Chondrocyte (in vitro differentiated cells): ENCODE results near the gene STAB1. TPM values are rescaled to one million over a fixed set of nuclear protein-coding genes. Genes with fewer than 3 reads are reported as not detected.
A peak's percentile ranks its signal among the peaks of the same experiment; 100 is the strongest.

Experiments used
- DNase-seq: peaks from one replicate; pipeline ENCODE4 v3.0.0; 2021; ENCODE audit warnings: mixed read lengths, low spot score
- H3K27ac Mint-ChIP-seq: one replicate; pipeline ENCODE4 v1.8.0; 2021; ENCODE audit warnings: mild to moderate bottlenecking, moderate library complexity, mixed read lengths; ENCODE audit not compliant: unreplicated experiment
- H3K27me3 Mint-ChIP-seq: 2 replicates; pipeline ENCODE4 v1.8.0; 2021; ENCODE audit warnings: low read depth, mixed read lengths
- H3K36me3 Mint-ChIP-seq: 2 replicates; pipeline ENCODE4 v1.8.0; 2021; ENCODE audit warnings: low read depth, mixed read lengths
- H3K4me1 Mint-ChIP-seq: 2 replicates; pipeline ENCODE4 v1.8.0; 2021; ENCODE audit warnings: low read depth, mild to moderate bottlenecking, mixed read lengths
- H3K4me3 Mint-ChIP-seq: one replicate; pipeline ENCODE4 v1.8.0; 2021; ENCODE audit warnings: mild to moderate bottlenecking, moderate library complexity, mixed read lengths; ENCODE audit not compliant: unreplicated experiment
- H3K9me3 Mint-ChIP-seq: 2 replicates; pipeline ENCODE4 v1.8.0; 2021; ENCODE audit warnings: low read depth, mixed read lengths
- CTCF ChIP-seq: fragments of 200-600 bp; sonication (generic); IDR thresholded peaks from 2 replicates; pipeline ENCODE4 v1.5.0; 2021; ENCODE audit warnings: antibody characterized with exemption, mild to moderate bottlenecking, moderate library complexity
- total RNA-seq: library from RNA; stranded (reverse); gene quantifications from 3 replicates; pipeline ENCODE4 v1.2.1, GENCODE V29; 2021

STAB1 gene
- total RNA-seq, 1 donor from 2014 or later = not detected

GRCh38 chr3:52483577-52484381 is 11.4 kb upstream of the STAB1 start:
- TF ChIP-seq CTCF = no peak
- peak overlapping the region; percentile 52 for H3K27ac Mint-ChIP-seq
- no peak overlapping the region for H3K4me3 Mint-ChIP-seq

GRCh38 chr3:52484680-52485461 is 10.3 kb upstream of the STAB1 start:
- H3K36me3 Mint-ChIP-seq = peaks cover 31% of the 10 kb centered on the region
- no peak overlapping the region for H3K4me3 Mint-ChIP-seq
- no peaks in the 10 kb centered on the region for H3K9me3 Mint-ChIP-seq
- no peak overlapping the region for H3K27ac Mint-ChIP-seq
- H3K27me3 Mint-ChIP-seq = no peaks in the 10 kb centered on the region
- DNase-seq = no peak
- TF ChIP-seq CTCF = no peak
- H3K4me1 Mint-ChIP-seq = peaks cover 19% of the 10 kb centered on the region

More at GRCh38 chr3:52483577-52484381, 11.4 kb upstream of the STAB1 start:
- no peaks in the 10 kb centered on the region for H3K9me3 Mint-ChIP-seq
- H3K27me3 Mint-ChIP-seq = no peaks in the 10 kb centered on the region
- peaks cover 19% of the 10 kb centered on the region for H3K4me1 Mint-ChIP-seq
- H3K36me3 Mint-ChIP-seq = peaks cover 39% of the 10 kb centered on the region
- no peak for DNase-seq

- Mint-ChIP-seq H3K36me3 (peaks cover 35% of the 10 kb centered on the region), H3K27ac (no peak overlapping the region), H3K4me3 (no peak overlapping the region), H3K4me1 (peaks cover 23% of the 10 kb centered on the region), H3K27me3 (no peaks in the 10 kb centered on the region), H3K9me3 (no peaks in the 10 kb centered on the region)
- no peak for TF ChIP-seq CTCF
- DNase-seq = no peak
Observed at GRCh38 chr3:52487050-52487787, 7.9 kb upstream of the STAB1 start.

GRCh38 chr3:52487788-52488691 is 7.1 kb upstream of the STAB1 start:
- no peak for DNase-seq
- no peak overlapping the region for H3K4me3 Mint-ChIP-seq
- no peak overlapping the region for H3K27ac Mint-ChIP-seq

More at GRCh38 chr3:52487788-52488691, 7.1 kb upstream of the STAB1 start:
- Mint-ChIP-seq H3K36me3 (peaks cover 37% of the 10 kb centered on the region), H3K27me3 (no peaks in the 10 kb centered on the region), H3K4me1 (peaks cover 16% of the 10 kb centered on the region), H3K9me3 (no peaks in the 10 kb centered on the region)
- no peak for TF ChIP-seq CTCF
